ENCODE measurements around the gene PRUNE1.

- TF ChIP-seq CTCF (IDR thresholded peaks at IDR 0.05; ENCODE audit: insufficient read depth, low read length, poor library complexity, severe bottlenecking), result no peak
- TF ChIP-seq EZH2phosphoT487 (conservative IDR thresholded peaks at IDR 0.05; ENCODE audit: low read length), result no peak
Observed at GRCh38 chr1:151006327-151007052, 1.8 kb upstream of the PRUNE1 start, which contains the start of gene MINDY1.

Measured in SU-DHL-6 (cell line).